Activated CD8-positive, alpha-beta T cell treated with anti-CD3 and anti-CD28 coated beads for 36 hours (primary cell): ENCODE data around the gene CAPN12. TPM values are rescaled to one million over a fixed set of nuclear protein-coding genes. Genes with fewer than 3 reads are reported as not detected.

Source experiments
- ATAC-seq: fragments of 200-7000 bp; cut with Tn5 transposase; one replicate; pipeline ENCODE4 v1.10.0; 2021; ENCODE audit warnings: mild to moderate bottlenecking, moderate library complexity
- CTCF ChIA-PET: fragments of 350-600 bp; sonication (Branson Sonifier 250); formaldehyde crosslinking; loops from one replicate; lab custom pipeline; 2021; ENCODE audit warnings: antibody characterized with exemption; lab: Charles Lee
- POLR2A ChIA-PET: fragments of 350-600 bp; sonication (Branson Sonifier 250); formaldehyde crosslinking; loops from one replicate; lab custom pipeline; 2021; ENCODE audit warnings: antibody characterized with exemption; lab: Charles Lee
- DNase-seq: peaks from one replicate; pipeline ENCODE4 v3.0.0-alpha.2; 2020
- H3K27ac Mint-ChIP-seq: one replicate; pipeline ENCODE4 v1.8.0; 2021; ENCODE audit warnings: mild to moderate bottlenecking, mixed read lengths
- H3K27me3 Mint-ChIP-seq: one replicate; pipeline ENCODE4 v1.8.0; 2021; ENCODE audit warnings: mixed read lengths
- H3K36me3 Mint-ChIP-seq: one replicate; pipeline ENCODE4 v1.8.0; 2021; ENCODE audit warnings: low read depth, mixed read lengths
- H3K4me1 Mint-ChIP-seq: one replicate; pipeline ENCODE4 v1.8.0; 2021; ENCODE audit warnings: low read depth, mixed read lengths
- H3K4me3 Mint-ChIP-seq: one replicate; pipeline ENCODE4 v1.8.0; 2021; ENCODE audit warnings: mild to moderate bottlenecking, moderate library complexity, mixed read lengths
- H3K9me3 Mint-ChIP-seq: one replicate; pipeline ENCODE4 v1.8.0; 2021; ENCODE audit warnings: mixed read lengths
- intact Hi-C: fragments of 100-400 bp; cut with micrococcal nuclease; formaldehyde crosslinking; loops from one replicate; pipeline ENCODE4 v1.10.0; 2022
- total RNA-seq, 2 experiments: library from RNA; stranded (reverse); gene quantifications; one replicate each; pipeline ENCODE4 v1.2.3, GENCODE V29; 2021
- TF ChIP-seq, protein P1 (sequence below): fragments of 200-600 bp; IDR thresholded peaks from one replicate; pipeline ENCODE4 v1.8.0; 2022; ENCODE audit warnings: antibody characterized with exemption, mild to moderate bottlenecking

Gene CAPN12
- total RNA-seq, 2 experiments from 2014 or later = 19.6 to 22.7 TPM

DNA sequence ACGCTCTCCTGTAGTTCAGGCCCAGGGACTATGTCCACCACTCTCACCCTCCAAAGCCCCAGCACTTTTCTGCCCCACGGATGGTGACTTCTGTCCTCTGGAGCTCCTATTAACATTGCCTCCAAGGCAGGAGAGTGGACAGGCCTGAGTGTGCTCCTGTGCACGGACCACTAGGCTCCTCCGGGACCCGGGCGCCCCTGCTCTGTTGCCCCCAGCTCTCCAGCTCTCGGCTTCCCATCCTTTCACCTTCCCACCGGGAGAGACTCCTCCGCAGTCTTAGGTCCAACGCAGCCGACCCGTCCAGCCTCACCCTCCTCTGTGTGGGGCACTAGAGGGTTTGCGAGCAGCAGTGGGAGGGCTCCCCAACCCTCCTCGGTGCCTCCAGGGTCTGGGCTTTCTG, 30.4 kb downstream of the CAPN12 start:
- CTCF ChIA-PET = no interaction called here
- Mint-ChIP-seq H3K27ac (no peak overlapping the region), H3K9me3 (no peaks in the 10 kb centered on the region), H3K4me1 (no peaks in the 10 kb centered on the region), H3K36me3 (peaks cover 13% of the 10 kb centered on the region), H3K4me3 (no peak overlapping the region), H3K27me3 (no peaks in the 10 kb centered on the region)
- ATAC-seq (no peak), DNase-seq (no peak)
- intact Hi-C loops = no loop called here
- TF ChIP-seq, protein P1, sequence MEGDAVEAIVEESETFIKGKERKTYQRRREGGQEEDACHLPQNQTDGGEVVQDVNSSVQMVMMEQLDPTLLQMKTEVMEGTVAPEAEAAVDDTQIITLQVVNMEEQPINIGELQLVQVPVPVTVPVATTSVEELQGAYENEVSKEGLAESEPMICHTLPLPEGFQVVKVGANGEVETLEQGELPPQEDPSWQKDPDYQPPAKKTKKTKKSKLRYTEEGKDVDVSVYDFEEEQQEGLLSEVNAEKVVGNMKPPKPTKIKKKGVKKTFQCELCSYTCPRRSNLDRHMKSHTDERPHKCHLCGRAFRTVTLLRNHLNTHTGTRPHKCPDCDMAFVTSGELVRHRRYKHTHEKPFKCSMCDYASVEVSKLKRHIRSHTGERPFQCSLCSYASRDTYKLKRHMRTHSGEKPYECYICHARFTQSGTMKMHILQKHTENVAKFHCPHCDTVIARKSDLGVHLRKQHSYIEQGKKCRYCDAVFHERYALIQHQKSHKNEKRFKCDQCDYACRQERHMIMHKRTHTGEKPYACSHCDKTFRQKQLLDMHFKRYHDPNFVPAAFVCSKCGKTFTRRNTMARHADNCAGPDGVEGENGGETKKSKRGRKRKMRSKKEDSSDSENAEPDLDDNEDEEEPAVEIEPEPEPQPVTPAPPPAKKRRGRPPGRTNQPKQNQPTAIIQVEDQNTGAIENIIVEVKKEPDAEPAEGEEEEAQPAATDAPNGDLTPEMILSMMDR = no peak
- POLR2A ChIA-PET = no interaction called here

DNA sequence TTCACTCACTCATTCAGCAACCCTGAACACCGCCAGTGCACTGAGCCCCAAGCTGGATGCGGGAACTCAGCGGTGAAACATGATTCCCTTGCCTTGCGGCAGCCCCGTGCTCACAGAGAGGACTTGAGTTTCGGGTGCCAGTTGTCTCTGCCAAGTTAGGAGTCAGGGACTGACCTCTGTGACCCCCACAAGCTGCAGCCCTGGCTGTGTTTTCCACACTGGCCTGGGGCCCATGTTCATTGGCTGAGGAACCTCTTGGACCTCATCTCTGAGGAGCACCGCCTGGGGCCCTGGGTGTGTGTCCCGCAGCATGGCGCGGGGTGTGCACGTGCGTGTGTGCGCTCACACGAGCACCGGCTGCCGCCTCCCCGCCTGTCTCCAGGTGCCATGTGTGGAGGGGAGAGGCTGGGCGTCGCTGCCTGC, 31.0 kb downstream of the CAPN12 start:
- Mint-ChIP-seq H3K4me1 (no peaks in the 10 kb centered on the region), H3K27me3 (no peaks in the 10 kb centered on the region), H3K9me3 (no peaks in the 10 kb centered on the region), H3K36me3 (peaks cover 13% of the 10 kb centered on the region), H3K27ac (no peak overlapping the region), H3K4me3 (no peak overlapping the region)
- intact Hi-C loops = no loop called here
- CTCF ChIA-PET = no interaction called here
- ATAC-seq (no peak), DNase-seq (no peak)
- TF ChIP-seq, protein P1 = no peak
- POLR2A ChIA-PET = no interaction called here

DNA sequence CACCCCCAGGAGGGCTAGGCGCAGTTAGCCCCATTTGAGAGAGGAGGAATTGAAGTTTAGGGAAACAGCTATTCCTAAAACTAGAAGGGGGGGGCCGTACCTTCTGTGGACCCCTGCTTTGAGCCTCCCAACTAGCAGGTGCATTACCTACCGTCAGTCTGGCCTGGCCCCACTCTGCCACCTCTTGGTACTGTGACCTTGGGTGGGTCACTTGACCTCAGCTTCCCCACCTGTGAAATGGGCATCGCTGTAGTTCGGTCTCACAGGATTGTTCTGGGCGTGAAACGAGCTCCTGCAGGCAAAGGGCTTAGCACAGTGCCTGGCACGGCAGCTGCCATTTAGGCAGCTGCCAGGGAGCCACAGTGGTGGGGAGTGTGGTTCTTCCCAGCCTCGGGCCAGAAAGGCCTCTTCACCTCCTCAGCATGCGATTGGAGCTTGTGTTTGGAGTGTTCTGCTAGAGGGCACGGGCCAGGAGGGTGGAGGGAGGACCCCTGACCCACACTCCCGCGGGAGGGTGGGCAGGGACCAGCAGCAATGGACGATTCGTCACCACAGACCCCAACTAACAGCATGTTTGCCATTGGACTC, 32.0 kb downstream of the CAPN12 start:
- CTCF ChIA-PET = no interaction called here
- intact Hi-C loops = no loop called here

DNA sequence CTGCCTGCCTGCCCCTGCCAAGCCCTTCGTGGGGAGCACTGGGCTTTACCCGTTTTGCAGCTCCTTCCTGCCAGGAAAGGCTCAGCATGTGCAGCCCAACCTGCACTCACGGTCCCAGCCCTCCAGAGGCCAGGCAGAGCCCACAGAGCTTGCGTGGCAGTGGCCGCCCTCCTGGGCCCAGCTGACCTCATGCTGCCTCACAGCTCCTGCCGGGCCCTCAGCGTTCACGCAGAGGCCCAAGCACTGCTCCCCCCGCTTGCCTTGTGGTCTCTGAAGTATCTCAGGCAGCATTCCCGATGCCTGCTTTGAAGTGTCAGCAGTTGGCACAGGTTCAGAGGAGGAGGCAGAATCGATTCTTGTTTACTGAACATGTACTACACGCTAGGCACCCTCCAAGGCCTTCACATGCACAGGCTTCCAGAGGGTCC, 32.5 kb downstream of the CAPN12 start:
- no peak overlapping the region for H3K4me3 Mint-ChIP-seq
- ATAC-seq (no peak), DNase-seq (no peak)
- H3K27me3 Mint-ChIP-seq = no peaks in the 10 kb centered on the region
- H3K9me3 Mint-ChIP-seq = no peaks in the 10 kb centered on the region
- H3K27ac Mint-ChIP-seq = no peak overlapping the region
- H3K4me1 Mint-ChIP-seq = no peaks in the 10 kb centered on the region
- peaks cover 13% of the 10 kb centered on the region for H3K36me3 Mint-ChIP-seq
- intact Hi-C loops = no loop called here
- CTCF ChIA-PET = no interaction called here
- TF ChIP-seq, protein P1 = no peak
- POLR2A ChIA-PET = no interaction called here

More for the DNA sequence above, 32.0 kb downstream of the CAPN12 start:
- TF ChIP-seq, protein P1 = no peak
- H3K27me3 Mint-ChIP-seq = no peaks in the 10 kb centered on the region
- no peak overlapping the region for H3K27ac Mint-ChIP-seq
- H3K36me3 Mint-ChIP-seq = peaks cover 9% of the 10 kb centered on the region
- ATAC-seq (no peak), DNase-seq (no peak)
- no peaks in the 10 kb centered on the region for H3K4me1 Mint-ChIP-seq
- POLR2A ChIA-PET = no interaction called here
- H3K9me3 Mint-ChIP-seq = no peaks in the 10 kb centered on the region
- no peak overlapping the region for H3K4me3 Mint-ChIP-seq

DNA sequence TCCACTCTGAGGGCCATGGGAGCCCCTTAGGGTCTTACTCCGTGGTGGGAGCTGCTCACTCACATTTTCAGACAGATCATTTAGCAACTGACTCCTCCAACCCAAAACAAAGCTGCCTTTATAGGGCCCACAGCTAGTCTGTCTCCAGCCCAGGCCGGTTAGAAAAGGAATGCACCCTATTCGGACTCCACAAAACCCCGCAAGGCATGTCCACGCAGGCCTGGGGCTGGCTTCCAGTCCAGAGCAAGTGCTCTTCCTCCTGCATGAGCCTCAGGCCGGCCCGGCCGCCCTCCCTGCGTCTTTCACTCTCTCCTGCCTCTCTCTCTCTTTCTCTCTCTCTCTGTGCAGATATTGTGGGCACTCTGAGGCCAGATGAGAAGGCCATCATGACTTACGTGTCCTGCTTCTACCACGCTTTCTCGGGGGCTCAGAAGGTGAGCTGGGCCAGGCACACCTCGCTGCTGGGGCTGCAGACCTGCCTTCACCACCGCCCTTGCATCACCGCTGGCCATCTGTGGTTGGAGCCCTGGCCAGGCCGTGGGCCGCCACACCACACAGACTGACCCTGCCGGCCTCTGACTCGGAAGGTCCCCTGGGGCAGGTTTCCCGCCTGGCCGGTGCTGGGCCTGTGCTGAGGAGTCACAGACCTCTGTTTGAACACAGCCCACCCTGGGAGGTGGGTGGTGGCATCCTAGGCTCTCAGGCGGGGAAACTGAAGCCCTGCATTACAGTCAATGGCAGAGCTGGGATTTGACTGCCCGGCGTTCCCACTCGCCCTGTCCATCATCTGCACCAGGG, 33.1 kb downstream of the CAPN12 start:
- intact Hi-C loops = no loop called here
- Mint-ChIP-seq H3K27ac (no peak overlapping the region), H3K27me3 (no peaks in the 10 kb centered on the region), H3K36me3 (peaks cover 13% of the 10 kb centered on the region), H3K4me1 (no peaks in the 10 kb centered on the region), H3K9me3 (no peaks in the 10 kb centered on the region), H3K4me3 (no peak overlapping the region)
- DNase-seq (no peak), ATAC-seq (no peak)
- TF ChIP-seq, protein P1 = no peak
- ChIA-PET POLR2A (interaction anchor here (0.9 kb wide), 1 partner anchor 8 kb away, joined by 3 read pairs; no protein-coding TSS in a partner anchor), CTCF (no interaction called here)
